GM18867 (cell line): ENCODE measurements around the gene TAS2R14.

Experiments
- ATAC-seq: cut with Tn5 transposase; IDR thresholded peaks from one replicate; pipeline ENCODE4 v1.9.1; 2021; ENCODE audit warnings: mild to moderate bottlenecking, moderate library complexity; ENCODE audit not compliant: unreplicated experiment

TAS2R14 gene

DNA sequence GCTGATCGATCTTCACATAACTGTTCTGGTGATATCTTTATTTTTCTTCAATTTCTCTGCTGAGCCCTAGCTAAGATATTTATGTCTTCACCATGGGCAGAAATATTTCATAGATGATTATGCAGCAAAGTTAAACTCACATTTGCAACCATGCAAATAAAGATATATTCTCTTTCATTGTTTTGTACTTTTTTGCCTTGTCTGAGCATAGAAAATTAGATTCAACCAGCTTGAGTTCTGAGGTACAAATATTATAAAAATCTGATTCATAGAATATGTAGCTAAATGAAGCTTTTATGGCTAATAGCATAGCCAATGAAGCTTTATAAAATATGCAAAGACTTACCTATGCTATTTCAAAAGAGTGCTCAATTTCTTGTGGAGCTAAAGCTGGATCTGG lies 29.6 kb downstream of the TAS2R14 start, which contains the start of gene TAS2R13:
TAS2R13 (minus strand) TSS at position 101 of the 400 bp plus-strand sequence. CDS start 264 bp downstream, outside the sequence.
- ATAC-seq = no peak

DNA sequence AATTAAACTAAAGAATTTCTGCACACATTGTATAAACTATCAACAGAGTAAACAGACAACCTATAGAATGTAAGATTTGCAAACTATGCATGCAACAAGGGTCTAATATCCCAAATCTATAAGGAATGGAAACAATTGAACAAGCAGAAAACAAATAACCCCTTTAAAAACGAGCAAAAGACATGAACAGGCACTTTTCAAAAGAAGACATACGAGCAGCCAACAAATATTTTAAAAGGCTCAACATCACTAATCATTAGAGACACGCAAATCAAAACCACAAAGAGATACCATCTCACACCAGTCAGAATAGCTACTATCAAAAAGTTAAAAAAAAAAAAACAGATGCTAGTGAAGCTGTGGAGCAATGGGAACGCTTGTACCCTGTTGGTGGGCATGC lies 34.4 kb downstream of the TAS2R14 start:
- ATAC-seq = no peak

GRCh38 chr12:10901427-10901826 lies 37.6 kb downstream of the TAS2R14 start:
- no peak for ATAC-seq

DNA sequence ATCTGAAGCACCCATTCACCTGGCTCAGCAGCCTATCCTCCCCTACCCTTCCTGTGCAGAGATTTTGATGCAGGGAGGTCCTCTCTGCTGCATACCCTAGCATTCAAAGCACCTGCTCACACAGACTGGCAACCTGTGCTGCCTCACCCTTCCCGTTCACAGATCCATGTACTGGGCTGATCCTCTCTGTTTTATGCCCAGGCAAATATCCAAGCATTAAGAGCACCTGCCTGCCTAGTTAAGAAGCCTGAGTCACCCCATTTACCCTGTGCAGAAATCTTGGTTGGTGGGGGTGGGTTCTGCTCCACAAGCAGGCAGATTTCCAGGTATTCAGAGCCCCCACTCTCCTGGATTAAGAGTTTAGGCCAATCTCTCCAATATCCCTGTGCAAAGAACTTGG lies 38.1 kb downstream of the TAS2R14 start:
- ATAC-seq = no peak

DNA sequence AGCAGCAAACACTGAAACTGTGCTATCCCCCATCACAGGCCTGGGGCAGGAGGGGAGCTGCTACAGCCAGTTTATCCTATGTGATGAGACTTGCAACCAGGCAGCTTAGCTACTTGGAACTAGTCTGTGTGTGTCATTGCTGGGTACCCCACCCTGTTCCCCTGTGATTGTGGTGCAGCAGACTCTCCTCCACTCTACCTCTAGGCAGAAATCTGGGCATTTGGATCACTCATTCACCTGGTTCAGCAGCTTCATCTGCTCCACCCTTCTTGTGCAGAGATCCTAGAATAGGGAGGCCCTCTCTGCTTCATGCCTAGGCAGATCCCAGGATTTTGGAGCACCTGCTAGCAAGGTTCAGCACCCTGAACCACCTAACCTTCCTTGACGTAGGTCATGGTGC lies 38.5 kb downstream of the TAS2R14 start:
- ATAC-seq = no peak

DNA sequence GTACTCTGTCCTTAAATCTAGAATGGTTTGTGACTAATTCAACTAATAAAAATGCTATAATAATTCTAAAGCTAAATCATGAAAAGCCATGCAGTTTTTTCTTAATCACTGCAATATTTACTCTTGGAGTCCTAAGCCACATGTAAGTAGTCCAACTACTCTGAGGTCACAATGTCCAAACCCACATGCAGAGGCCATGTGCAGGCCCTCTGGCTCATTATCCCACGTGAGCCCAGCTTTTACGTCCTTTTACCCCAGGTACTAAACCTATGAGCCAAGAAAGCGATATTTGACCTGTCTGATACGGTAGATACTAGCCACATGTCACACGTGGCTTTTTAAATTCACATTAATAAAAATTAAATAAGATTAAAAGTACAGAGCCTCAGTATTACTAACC lies 42.2 kb downstream of the TAS2R14 start:
- ATAC-seq = no peak

DNA sequence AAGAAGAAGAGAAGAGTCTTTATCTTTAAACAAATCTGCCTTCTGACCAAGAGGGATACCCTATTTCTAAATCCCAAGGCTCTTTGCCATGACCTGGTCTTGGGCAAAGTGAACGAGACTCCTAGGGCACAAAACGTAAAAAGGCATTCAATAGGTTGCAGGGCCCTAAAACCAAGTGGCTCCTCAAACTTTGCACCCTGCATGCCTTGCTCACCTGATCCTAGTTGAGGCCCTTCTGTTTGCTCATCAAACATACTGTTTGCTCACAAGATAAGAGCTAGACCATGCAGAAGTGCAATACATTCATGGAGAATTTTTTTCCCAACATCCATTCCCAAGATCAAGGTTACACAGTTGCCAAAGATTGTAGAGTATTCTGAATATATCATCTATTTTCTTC lies 47.1 kb downstream of the TAS2R14 start:
- no peak for ATAC-seq

- ATAC-seq = no peak
Observed at GRCh38 chr12:10889226-10889625, 49.8 kb downstream of the TAS2R14 start.
